ENCODE measurements around the gene CFAP157. TPM values are rescaled to one million over a fixed set of nuclear protein-coding genes. Genes with fewer than 3 reads are reported as not detected.

Gene CFAP157
- total and polyA plus RNA-seq, 2 of the 13 experiments (the other 11 are each of a cell fraction or from before 2014, with no cell fraction given) = 0.07 TPM; not detected in 1

DNA sequence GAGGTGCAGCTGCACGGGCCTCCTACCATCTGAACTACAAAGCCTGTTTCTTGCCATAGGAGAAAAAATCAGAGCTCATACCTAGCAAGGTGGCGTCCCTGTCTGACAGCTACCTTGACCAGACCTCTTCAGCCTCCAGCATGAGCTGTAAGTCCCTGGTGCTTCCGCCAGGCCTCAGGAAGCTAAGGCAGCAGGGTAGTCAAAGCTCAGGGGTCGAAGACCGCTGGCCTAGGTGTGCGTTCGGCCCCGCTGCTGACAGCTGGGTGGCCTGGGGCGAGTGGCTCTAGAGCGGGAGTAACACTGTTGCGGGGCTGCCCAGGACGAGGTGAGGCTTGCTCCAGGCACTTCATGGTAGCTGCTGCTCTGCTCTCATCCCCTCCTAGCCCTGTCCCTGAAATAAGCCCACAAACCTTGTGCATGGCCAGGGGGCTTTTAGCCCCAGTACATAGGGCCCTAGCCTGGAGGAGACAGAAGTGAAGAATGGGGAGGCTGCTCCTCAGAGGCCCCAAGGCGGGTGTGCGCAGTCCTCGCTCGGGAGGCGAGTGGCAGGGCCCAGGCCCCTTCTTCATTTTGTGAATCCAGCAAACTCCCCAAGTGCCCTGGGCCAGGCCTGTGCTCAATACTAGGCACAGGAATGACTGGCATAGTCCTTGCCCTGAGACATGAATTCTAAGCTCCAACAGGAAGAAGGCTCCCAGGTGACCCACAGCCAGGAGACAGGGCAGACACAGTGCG lies 22.9 kb downstream of the CFAP157 start (continued):
- TF ChIP-seq, protein P1, sequence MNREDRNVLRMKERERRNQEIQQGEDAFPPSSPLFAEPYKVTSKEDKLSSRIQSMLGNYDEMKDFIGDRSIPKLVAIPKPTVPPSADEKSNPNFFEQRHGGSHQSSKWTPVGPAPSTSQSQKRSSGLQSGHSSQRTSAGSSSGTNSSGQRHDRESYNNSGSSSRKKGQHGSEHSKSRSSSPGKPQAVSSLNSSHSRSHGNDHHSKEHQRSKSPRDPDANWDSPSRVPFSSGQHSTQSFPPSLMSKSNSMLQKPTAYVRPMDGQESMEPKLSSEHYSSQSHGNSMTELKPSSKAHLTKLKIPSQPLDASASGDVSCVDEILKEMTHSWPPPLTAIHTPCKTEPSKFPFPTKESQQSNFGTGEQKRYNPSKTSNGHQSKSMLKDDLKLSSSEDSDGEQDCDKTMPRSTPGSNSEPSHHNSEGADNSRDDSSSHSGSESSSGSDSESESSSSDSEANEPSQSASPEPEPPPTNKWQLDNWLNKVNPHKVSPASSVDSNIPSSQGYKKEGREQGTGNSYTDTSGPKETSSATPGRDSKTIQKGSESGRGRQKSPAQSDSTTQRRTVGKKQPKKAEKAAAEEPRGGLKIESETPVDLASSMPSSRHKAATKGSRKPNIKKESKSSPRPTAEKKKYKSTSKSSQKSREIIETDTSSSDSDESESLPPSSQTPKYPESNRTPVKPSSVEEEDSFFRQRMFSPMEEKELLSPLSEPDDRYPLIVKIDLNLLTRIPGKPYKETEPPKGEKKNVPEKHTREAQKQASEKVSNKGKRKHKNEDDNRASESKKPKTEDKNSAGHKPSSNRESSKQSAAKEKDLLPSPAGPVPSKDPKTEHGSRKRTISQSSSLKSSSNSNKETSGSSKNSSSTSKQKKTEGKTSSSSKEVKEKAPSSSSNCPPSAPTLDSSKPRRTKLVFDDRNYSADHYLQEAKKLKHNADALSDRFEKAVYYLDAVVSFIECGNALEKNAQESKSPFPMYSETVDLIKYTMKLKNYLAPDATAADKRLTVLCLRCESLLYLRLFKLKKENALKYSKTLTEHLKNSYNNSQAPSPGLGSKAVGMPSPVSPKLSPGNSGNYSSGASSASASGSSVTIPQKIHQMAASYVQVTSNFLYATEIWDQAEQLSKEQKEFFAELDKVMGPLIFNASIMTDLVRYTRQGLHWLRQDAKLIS (CRISPR knock-in tag; IDR thresholded peaks at IDR 0.05) = no peak
- TF ChIP-seq ZNF558 (CRISPR knock-in tag; IDR thresholded peaks at IDR 0.05; ENCODE audit: borderline replicate concordance) (no peak), ZUFSP (CRISPR knock-in tag; IDR thresholded peaks at IDR 0.05; ENCODE audit: borderline replicate concordance) (no peak), ZNF24 (IDR thresholded peaks at IDR 0.05) (no peak), ZNF670 (CRISPR knock-in tag; IDR thresholded peaks at IDR 0.05; ENCODE audit: borderline replicate concordance) (no peak), SMYD3 (CRISPR knock-in tag; IDR thresholded peaks at IDR 0.05) (no peak), MATR3 (CRISPR knock-in tag; IDR thresholded peaks at IDR 0.05) (no peak), ZNF576 (CRISPR knock-in tag; IDR thresholded peaks at IDR 0.05) (no peak), ZNF776 (CRISPR knock-in tag; IDR thresholded peaks at IDR 0.05) (no peak), MEIS1 (CRISPR knock-in tag; IDR thresholded peaks at IDR 0.05; ENCODE audit: borderline replicate concordance) (no peak), ZSCAN21 (CRISPR knock-in tag; IDR thresholded peaks at IDR 0.05; ENCODE audit: borderline replicate concordance) (no peak), SNAPC5 (CRISPR knock-in tag; IDR thresholded peaks at IDR 0.05; ENCODE audit: borderline replicate concordance) (no peak), HOXA3 (CRISPR knock-in tag; IDR thresholded peaks at IDR 0.05) (no peak), ZSCAN20 (CRISPR knock-in tag; IDR thresholded peaks at IDR 0.05; ENCODE audit: borderline replicate concordance) (0 out of 2 replicates have a peak, but pooled peaks have one; percentile 46), POLR2A (IDR thresholded peaks at IDR 0.05; ENCODE audit: insufficient read depth in 1 of 2, low read depth in 2 of 2, low read length in 2 of 2) (no peak), NFE2 (CRISPR knock-in tag; IDR thresholded peaks at IDR 0.05) (no peak), ADNP (CRISPR knock-in tag; IDR thresholded peaks at IDR 0.05) (no peak), CENPT (CRISPR knock-in tag; IDR thresholded peaks at IDR 0.05; ENCODE audit: low read depth) (no peak), RFX3 (CRISPR knock-in tag; IDR thresholded peaks at IDR 0.05) (no peak)
- TF ChIP-seq, protein P2, sequence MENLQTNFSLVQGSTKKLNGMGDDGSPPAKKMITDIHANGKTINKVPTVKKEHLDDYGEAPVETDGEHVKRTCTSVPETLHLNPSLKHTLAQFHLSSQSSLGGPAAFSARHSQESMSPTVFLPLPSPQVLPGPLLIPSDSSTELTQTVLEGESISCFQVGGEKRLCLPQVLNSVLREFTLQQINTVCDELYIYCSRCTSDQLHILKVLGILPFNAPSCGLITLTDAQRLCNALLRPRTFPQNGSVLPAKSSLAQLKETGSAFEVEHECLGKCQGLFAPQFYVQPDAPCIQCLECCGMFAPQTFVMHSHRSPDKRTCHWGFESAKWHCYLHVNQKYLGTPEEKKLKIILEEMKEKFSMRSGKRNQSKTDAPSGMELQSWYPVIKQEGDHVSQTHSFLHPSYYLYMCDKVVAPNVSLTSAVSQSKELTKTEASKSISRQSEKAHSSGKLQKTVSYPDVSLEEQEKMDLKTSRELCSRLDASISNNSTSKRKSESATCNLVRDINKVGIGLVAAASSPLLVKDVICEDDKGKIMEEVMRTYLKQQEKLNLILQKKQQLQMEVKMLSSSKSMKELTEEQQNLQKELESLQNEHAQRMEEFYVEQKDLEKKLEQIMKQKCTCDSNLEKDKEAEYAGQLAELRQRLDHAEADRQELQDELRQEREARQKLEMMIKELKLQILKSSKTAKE (CRISPR knock-in tag; IDR thresholded peaks at IDR 0.05; ENCODE audit: borderline replicate concordance) = no peak
- TF ChIP-seq, protein P3, sequence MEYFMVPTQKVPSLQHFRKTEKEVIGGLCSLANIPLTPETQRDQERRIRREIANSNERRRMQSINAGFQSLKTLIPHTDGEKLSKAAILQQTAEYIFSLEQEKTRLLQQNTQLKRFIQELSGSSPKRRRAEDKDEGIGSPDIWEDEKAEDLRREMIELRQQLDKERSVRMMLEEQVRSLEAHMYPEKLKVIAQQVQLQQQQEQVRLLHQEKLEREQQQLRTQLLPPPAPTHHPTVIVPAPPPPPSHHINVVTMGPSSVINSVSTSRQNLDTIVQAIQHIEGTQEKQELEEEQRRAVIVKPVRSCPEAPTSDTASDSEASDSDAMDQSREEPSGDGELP (IDR thresholded peaks at IDR 0.05; ENCODE audit: borderline replicate concordance, low read depth) = peak; percentile 45; the same call in 1 of the 2 replicates
